ENCODE results near the gene LAX1.
"Not testable (repeated sequence)": the region's sequence is repeated elsewhere in the genome, so short reads cannot be mapped to it uniquely, and the experiment has no call there.

LAX1 gene
- total RNA-seq = 75.9 to 92.4 reads per million in 2 donors

DNA sequence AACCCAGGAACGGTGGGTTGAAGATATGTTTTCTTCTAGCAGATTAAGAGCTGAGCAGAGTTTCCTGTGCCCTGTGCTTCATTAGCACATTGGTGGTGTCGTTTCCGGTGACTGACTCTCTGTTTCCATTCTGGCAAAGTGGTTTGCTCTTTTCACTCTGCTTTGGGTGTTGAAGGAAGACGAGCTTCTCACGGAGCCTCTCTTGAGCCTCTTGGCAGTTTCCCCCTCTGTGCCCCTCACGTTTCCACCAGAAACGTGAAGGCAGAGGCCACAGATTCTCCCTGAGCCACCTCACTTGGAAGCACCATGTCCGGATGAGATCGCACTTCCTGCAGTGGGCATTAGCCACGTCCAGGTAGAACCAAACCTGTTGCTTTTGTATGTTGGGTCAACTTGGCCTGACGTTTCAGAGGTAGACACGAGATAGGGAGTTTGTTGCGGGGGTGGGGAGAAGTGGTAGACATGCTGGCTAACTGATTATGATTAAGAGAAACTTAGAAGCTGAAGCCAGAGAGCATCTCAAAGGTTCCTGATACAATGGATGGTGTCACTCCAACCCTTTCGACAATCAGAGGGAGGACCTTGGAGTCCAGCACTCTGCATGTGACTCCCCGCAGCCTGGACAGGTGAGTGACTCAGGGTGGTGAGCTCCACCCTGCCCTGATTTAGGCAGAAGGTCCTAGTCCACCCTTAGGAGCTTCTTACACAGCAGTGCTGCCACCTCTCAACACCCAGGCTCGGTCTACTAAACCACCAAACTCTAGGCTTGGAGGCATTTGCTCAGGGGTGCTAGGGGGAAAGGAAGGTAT is at the start of gene LAX1:
Gene LAX1 (plus strand): TSS at position 155 of the 809 bp plus-strand sequence. CDS start 383 bp downstream, at position 538.
- no peak for DNase-seq

DNA sequence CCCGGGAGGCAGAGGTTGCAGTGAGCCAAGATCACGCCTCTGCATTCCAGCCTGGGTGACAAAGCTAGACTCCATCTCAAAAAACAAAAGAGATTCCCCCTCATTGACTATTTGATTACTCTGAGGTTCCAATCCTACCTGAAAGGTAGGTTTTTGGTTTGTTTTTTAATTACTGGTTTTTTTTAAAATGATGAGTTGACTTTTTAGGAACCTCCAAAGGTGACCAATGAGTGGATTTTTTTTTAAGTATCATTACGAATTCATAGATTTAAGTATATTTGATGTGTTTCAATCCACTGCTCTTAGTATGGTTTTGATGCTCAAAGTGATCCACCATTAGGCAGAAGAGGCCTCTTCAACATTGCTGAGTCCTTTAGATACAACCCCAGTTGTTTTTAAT is 47.9 kb upstream of the LAX1 start:
- DNase-seq = no peak

DNA sequence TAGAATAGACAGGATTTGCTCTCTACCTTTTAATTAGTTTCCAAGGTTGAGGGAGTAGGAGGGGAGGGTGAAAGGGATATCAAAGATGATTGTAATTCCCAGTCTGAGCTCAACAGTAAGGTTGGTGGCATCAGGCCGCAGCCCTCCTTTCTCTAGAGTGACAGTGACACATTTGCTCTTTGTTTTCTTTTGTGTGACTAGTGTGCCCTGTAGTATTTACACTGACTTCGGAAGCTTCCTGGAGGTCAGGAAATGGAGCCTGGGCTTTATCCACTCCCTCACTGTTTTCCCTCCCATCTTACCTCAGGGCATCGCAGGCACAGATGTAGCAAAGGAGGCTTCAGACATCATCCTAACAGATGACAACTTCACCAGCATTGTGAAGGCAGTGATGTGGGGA is 44.7 kb upstream of the LAX1 start:
- no peak for DNase-seq

DNA sequence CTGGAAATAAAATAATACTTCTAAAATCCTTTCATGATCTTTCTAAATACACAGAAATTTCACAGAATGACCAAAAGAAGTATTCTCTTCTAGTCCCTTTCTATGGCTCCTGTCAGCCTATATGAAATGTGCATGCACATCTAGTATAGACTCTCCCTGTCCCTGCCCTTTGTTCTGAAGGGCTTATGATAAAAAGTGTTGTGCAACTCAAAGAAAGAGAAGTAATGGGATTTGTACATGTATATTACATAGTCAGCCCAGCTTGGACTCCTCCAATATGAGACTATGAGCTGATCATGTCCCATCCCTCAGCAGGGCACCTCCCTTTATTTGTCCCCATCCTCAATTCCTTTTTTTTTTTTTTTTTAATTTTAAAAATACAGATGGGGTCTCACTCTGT is 42.1 kb upstream of the LAX1 start:
- no peak for DNase-seq

- no peak for DNase-seq
Measured at GRCh38 chr1:203726417-203726867, 38.5 kb upstream of the LAX1 start.

DNA sequence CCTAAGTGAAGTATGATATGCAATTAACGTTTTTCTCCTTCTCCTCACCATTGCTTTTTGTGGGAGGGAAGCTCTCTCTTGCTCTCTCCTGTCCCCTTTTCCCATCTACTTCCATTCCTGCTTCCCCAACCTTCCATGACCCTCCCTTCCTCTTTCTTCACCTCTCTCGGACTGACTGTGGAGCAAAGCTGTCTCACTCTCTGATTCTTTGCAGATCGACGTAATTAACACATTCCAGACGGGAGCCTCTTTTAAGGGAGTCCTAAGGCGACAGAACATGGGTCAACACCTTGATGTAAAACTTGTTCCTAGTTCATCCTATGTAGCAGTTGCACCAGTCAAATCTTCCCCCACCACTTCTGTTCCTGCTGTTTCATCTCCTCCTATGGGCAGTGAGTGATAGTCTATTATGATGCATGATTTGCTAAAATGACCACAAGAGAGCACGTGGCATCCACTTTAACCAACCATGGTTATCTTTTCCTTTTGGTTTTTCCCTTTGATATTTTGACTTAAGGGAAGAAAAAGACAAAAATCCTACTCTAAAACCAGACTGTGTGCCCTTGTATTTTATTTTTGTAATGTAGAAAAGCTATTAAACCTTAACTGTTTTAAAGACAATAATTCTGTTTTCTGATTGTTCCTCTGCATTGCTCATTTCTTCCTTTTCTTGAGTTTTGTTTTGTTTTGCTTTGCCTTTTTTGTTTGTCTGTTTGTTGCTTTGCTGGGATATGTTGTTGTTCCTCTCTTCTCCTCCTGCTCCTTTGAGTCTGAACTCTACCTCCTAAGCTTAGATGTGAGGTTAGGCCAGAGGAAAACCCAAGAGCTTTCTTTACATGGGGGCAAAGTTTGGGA is 31.7 kb upstream of the LAX1 start:
- no peak for DNase-seq

GRCh38 chr1:203742436-203742835 is 22.5 kb upstream of the LAX1 start:
- no peak for DNase-seq

- no peak for DNase-seq
Measured at GRCh38 chr1:203743091-203743571, 21.9 kb upstream of the LAX1 start.

DNA sequence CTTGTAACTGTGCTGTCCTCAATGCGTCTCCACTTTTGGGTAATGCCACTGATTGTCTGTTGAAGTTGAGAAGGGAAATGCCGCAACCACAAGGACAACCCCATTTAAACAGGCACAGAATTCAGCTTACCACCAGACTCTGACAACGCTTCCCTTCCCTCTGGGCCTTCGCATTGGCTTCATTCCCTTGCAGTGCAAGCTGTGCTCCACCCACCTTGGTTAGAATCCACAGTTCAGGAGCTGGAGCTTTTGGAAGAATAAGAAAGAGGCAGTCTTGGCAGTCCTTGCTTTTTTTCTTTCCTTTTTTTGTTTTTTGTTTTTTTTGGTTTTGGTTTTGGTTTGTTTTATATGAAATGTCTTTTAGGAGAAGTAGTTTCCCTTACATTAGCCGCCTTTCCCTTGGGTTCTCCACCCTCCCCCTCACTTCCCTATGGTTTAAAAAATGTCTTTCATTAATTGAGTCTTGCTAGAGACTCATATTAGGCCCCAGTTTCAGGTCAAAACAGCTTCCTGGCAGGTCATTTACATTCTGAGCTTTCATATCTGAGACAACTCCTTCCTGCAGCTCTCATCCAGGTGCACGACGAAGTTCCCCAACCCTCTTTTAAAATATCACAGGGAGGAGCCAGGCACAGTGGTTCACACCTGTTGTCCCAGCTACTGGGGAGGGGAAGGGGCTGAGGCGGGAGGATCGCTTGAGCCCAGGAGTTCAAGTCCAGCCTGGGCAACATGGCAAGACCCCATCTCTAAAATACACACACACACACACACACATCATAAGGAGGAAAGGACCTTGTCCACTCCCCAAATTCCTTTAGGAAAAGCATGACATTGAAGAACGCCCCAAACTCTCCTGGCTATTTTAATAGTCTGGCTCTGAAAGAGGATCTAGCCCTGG is 20.7 kb upstream of the LAX1 start:
- DNase-seq = no peak

GRCh38 chr1:203746281-203746680 is 18.7 kb upstream of the LAX1 start:
- no peak for DNase-seq

- no peak for DNase-seq
Measured at GRCh38 chr1:203751051-203751450, 13.9 kb upstream of the LAX1 start.

- DNase-seq = not testable (repeated sequence)
Measured at GRCh38 chr1:203751618-203752361, 13.2 kb upstream of the LAX1 start.

DNA sequence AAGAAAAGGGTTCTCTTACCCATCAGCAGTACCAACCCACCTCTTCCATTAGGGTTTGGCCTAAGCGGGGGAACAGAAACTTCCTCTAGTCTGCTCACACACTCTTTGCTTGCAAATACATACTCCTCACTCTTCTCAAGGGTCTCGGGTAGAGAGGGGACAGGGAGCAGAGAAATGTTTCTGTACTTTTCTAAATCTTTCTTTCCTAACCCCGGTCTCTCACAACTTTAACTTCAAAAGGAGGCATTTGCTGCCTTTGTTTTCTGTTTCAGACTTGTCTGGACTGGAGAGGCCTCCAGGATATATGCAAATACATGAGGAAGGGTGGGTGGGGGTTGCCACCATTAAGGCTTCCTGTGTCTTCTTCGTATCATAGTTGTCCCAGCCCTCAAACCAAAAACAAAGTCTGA is 10.5 kb upstream of the LAX1 start:
- no peak for DNase-seq

DNA sequence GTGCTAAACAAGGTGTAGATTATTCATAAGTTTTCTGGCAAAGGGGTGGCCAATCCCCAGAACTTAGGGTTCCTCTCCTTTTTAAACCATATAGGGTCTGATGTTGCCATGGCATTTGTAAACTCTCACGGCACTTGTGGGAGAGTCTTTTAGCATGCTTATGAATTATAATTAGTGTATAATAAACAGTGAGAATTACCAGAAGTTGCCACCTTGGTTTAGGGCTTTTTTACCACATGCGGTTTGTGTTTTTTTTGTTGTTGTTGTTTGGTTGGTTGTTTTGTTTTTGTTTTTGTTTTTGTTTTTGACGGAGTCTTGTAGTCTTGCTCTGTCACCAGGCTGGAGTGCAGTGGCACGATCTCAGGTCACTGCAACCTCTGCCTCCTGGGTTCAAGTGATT is 8.9 kb upstream of the LAX1 start:
- no peak for DNase-seq

GRCh38 chr1:203758749-203759148 is 6.2 kb upstream of the LAX1 start:
- DNase-seq = not testable (repeated sequence)

- DNase-seq = no peak
Measured at GRCh38 chr1:203760506-203760905, 4.5 kb upstream of the LAX1 start.

DNA sequence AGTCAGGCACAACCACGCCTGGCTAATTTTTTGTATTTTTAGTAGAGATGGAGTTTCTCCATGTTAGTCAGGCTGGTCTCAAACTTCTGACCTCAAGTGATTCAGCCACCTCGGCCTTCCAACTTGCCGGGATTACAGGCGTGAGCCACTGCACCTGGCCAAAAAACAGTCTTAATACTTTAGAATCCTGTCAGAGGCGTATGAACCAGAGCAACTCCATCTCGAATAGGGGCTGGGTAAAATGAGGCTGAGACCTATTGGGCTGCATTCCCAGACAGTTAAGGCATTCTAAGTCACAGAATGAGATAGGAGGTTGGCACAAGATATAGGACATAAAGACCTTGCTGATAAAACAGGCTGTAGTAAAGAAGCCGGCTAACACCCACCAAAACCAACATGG is 3.0 kb upstream of the LAX1 start:
- not testable (repeated sequence) for DNase-seq

GRCh38 chr1:203763505-203763904 is 1.5 kb upstream of the LAX1 start:
- no peak for DNase-seq

GRCh38 chr1:203764105-203765028 is 616 bp upstream of the LAX1 start:
- DNase-seq = no peak

- no peak for DNase-seq
Measured at GRCh38 chr1:203768256-203768655, 3.3 kb downstream of the LAX1 start.

All from activated gamma-delta T cell (primary cell).